ENCODE results near the gene TADA2B. TPM values are rescaled to one million over a fixed set of nuclear protein-coding genes. Genes with fewer than 3 reads are reported as not detected.
A peak's percentile ranks its signal among the peaks of the same experiment; 100 is the strongest.

The TADA2B gene
- total RNA-seq, 1 donor from 2014 or later: 12.5 TPM

DNA sequence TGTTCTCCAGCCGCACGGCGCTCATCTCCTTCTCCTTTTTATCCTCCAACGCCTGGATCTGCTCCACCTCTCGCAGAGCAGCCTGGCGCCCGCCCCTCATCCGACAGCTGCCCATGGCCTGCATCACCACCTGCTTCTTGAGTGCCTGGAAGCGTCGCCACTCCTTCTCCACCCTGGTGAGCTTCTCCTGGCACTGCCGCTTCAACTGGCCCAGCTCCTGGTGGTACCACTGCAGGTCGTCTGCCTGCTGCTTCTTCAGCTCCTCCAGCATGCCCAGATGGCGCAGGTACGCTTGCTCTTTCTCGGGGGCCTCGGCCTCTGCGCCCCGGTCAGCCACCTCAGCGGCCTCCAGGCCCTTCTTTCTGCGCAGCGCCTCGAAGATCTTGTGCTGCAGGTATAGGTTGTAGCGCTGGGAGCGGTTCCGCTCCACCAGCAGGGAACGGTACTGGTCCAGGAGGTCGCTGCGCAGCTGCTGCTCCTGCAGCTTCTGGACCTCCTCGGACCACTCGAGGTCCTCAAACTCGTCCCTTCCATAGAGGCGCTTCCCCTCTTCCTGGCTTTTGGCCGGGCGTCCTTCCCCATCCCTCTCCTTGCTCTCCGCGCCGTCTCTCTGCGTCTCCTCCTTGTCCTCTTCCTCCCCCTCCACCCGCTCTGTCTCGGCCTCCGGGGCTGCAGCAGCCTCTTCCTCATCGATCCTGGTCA is 1.2 kb upstream of the TADA2B start:
- peak; percentile 1 for ATAC-seq

DNA sequence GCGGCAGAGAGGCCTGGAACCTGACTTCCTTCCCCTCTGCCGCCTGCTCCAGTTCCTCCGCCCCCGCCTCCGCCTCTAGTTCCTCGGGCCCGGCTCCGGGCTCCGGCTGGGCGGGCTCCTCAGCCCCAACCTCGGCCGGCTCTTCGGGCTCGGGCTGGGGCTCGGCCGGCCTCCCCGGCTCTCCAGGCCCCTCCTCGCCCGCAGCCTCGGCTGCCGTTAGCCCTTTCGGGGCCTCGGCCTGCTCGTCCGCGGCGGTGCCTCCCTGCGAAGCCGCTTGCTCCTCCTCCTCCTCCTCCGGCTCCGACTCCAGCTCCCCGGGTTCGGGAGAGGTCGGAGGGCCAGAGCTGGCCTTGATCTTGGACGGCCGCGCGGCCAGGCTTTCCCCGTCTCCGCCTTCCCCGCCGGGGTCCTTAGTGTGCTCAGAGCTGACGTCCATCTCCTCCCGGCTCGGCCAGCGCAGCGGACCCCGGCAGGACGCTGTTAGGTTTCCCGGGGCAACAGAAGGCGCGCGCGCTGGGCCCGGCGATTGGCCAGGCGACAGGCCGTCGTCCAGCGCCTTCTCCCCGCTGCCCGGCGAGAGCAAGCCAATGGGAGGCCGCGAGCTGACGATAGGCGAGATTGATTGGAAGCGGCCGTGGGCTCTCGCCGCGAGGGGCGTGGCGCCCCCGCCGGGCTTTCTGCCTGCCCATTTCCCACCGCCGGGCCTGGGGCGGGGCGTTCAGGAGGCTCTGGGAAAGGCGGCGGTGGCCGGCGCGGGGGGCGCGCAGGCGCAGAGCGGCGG is 479 bp upstream of the TADA2B start:
- ATAC-seq: peak; percentile 93

DNA sequence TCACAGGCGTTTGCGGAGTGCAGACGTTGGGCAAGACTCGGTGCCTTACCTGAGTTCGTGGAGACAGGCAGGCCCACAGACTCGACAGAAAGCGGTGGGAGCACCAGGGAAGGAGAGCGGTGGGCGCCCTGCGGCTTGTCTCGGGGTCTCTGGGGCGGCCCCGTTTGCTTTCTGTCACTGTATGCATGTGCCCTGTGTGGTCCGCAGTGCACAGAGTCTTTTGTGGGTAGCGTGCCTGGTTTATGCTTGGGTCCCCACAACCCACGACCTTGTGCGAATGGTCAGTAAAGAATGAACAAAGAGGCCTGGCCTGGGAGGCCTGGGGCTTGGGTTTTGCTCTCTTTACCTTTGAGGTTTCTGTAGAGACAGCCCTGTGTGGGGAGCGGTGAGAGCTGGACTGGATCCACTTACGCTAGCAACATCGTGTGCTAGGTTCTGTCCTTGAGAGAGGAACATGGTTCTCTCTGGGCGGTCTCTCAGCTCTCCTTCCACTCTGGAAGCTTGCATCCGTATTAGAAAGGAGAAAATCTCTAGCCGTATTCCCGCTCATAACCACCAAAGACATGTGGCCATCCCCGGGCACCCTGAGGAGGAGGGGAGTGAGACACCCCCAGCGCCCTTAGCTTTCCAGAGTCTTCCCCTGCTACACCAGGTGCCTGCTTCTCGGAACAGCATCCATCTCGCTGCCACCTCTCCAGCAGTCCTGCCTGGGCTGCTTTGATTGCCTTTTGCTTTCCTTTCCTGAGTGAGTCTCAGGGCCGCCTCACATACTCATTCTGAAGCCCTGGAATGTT is 1.2 kb downstream of the TADA2B start:
- no peak for ATAC-seq

DNA sequence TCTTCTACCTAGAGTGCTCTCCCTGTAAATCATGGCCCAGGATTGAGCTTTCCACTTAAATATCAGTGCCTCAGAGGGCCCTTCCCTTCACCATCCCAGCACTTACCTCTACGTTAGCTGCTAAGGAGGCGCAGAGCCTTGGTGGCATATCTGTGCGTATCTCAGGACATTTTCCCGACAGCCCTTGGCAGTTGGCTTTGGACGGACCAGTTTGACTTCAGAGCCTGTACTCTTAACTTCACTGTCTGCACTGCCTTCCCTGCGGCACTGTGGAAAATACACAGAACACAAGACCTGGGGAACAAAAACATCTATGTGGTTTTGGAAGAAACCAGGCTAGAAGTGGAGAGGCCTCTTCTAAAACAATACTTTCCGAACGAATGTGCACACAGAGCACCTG is 2.4 kb downstream of the TADA2B start:
- no peak for ATAC-seq

DNA sequence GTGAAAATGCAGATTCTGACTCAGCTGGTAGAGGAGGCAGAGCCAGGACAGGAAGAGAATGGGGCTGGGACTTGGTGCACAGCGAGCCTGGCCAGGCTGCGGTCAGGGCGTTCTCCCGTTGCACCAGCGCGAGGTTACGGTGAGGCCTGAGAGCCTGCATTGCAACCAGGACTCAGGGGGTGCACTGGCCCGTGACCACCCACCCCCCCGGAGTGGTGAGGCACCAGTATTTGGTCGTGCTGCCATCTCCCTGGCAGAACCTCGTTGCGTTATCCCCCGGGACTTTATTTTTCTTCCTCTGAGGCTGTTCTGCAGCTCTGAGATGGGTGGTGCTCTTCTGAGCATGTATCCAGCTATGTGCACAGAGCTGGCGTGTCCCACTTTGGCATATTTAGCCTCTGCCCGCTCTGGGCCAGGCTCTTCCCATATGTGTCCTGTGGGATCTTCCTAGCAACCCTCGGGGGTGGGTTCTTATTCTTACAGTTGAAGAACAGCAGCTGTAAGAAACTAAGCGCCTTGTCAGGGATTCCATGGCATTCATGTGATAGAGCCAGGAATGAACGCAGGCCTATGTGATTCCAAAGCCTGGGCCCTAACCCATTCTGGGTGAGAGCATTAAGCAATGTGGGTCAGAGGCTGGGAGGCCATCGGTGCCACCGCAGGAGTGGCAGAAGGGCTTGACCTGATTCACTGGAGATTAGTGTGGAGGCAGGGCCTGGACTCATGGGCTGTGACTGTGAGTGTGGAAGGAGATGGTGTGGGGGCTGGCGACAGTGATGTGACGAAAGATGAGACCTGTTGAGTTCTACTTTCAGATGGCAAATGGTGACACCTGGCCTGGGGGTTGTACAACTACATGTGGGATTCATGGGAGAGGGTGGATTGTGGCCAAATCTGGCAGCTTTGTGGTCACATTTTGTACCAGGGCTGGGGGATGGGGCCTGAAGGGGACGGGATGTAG is 3.1 kb downstream of the TADA2B start:
- no peak for ATAC-seq

DNA sequence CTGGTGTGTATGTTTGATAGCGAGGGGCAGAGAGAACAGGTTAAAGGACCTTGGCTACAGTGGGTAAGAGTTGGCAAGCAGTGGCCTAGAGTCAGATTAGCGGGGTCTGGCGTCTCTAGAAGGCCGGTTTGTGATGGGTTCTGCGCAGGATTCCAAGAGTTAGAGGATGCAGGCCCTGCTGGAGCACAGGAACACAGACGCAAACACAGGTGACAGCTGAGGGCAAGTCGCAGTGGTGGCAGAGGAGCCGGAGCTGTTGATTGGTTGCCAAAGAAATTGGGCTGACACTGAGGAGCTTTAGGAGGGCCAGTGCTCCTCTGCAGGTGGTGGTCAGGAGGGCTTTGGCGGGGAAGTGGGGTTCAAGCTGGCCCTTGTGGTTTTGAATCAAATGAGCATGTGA is 3.8 kb downstream of the TADA2B start:
- ATAC-seq: no peak

DNA sequence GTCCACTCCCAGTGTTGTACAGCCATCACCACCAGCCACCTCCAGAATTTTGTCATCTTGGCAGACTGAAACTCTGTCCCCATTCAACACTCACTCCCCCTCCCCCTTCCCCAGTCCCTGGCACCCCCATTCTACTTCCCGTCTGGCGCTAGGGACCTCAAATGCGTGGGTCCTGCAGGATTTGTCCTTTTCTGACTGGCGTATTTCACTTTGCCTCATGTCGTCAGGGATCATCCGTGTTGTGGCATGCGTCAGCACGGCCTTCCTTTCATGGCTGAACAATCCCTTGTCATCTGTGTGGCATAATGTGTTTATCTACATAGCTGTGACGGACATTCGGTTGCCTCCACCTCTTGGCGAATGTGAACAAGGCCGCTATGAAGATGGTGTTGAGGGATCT is 5.5 kb downstream of the TADA2B start:
- no peak for ATAC-seq

DNA sequence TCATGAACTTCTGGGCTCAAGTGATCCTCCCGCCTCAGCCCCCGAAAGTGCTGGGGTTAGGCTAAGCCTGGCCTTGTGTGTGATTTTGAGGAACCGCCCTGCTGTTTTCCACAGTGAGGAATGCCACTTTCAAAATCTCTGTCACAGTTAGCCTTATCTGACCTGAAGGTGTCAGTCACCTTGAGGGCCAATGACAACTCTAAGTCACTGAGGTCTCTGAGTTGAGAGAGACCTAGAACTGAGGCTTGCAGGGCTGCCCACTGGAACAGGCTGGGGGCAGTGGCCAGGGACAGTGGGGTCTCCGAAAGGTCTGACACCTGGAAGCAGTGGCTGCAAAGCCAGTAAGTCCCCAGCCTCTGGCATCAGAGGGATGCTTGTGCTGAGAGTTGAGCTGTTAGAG is 6.1 kb downstream of the TADA2B start:
- no peak for ATAC-seq

DNA sequence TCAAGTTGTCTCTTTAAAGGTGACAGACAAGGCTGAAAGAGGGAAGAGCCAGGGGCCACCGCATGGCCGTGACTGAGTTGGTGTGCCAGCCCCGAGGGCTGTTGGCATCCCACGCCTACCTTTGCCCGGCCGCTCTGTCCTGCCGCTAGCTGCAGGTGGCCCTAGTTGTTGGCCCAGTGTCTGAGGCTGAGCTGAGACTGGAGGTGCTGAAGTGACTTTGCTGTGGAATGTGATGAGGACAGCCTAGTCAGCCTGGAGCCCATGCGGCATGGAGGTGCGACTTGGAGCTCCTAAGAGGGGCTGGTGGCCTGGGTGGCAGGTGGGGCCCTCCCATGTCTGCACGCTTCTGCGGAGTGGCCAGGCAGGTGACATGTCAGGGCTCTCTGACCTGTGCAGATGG is 6.6 kb downstream of the TADA2B start:
- no peak for ATAC-seq

DNA sequence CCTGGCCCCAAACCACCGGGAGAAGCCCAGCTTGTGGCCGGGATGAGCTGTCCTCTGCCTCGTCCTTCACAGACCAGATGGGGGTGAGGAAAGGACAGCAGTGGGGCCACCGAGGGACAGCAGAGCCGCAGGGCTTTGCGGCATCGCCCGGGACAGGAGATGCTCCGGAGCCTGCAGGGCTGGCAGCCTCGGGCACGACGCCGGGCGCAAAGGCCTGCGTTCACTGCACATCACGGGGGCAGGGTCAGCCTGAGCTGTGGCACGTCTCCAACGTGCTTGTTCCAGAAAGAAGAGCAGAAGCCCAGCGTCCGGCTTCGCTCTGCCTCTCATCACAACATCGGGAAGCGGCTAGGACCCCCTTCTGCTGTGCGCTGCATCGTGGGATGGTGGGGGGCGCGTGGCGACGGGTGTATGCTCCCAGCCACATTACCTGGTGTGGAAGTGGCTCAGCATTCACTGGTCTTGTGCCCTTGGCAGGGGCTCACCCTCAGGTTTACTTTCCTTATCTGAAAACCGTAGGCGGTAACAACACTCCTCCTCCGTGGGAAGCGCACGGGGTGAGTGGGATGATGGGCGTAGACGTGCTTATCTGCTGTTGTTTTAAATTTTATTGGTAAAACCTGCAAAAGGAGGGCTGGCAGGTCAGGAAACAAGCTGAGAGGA is 7.4 kb downstream of the TADA2B start:
- ATAC-seq: no peak

DNA sequence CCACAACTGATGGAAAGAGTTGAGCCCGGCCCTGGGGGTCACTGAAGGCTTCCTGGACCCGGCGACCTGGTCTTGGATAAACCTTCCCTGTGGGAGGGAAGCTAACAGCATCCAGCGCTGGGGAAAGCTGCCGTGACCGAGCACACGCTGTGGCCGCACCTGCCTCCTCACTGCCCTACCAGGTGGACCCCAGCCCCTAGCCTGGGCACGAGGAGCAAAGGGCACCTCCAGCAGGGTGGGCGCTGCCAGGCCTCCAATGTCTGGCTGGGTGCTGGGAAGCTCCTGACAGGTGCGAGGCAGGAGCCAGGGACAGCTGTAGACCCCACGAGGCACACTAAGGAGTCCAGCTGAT is 7.9 kb downstream of the TADA2B start:
- ATAC-seq: no peak

DNA sequence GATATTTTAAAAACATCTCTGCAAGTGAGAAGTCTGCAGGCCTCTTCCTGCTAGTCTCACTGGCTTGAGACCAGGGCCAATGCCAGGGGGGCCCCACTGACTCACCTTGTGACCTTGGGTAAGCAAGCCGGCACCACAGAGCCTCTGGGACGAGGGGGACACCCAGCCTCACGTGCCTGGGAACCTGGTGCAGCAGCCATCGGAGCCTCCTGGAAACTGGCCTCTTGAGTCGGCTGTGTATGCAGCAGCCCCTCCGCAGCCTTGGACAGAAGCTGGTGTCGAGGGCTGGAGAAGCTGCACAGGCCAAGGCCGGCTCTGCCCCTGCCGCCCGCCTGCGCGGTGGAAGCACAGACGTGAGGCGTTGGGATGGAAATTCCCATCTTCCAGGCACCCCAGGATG is 8.7 kb downstream of the TADA2B start:
- ATAC-seq: no peak

DNA sequence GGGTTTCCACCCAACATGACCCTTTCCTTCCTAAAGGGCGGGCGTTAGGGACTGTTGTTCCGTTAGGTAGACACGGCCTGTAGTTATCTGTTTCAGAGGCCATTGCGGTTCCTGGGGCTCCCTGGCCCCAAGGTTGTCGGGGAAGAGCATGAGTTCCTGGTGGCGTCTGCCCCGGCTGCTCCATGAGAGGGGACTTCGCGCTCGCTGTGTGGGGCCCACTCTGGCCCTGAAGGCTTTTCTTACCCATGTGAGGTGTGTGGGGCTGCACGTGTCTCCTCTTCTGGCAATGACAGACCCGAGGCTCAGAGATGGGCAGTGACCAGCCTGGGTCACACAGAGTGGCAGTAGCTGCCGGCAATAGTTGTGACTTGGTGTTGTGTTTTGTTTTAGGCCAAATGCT is 9.1 kb downstream of the TADA2B start:
- ATAC-seq: no peak

DNA sequence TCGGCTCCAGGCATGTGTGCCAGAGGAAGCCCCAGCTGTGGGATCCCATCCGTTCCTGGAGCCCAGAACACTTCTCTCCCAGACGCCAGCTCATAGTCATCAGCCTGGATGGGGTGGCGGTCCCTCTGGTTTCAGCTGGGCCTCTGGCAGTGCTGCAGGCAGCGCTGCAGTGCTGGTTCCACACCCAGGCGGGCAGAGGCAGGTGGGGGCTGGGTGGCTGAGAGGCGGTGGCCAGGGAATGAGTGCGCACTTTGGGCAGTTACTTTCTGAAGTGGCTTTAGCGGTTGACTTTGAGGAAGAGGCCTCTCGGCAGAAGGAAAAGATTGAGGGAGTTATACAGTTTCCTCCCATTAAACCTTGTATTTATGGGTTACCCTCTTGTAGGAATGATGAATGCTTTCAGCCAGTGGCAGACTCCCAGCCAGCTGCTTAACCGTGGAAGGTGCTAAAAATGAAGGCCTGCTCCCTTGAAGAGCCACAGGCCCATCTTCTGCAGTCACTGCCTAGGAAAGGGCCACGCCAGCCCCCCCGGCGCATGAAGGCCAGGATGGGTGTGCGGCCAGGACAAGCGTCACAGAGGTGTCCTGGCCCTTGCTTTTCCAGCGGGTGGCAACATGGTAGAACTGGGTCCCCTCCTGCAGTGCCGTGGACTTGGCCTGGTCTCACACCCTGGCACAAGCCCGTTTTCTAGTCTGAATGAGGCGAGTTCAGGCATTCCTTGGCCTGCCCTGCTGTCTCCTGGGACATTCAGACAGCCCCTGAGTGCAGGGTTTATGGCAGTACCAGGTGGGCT is 9.9 kb downstream of the TADA2B start:
- ATAC-seq: peak; percentile 44

DNA sequence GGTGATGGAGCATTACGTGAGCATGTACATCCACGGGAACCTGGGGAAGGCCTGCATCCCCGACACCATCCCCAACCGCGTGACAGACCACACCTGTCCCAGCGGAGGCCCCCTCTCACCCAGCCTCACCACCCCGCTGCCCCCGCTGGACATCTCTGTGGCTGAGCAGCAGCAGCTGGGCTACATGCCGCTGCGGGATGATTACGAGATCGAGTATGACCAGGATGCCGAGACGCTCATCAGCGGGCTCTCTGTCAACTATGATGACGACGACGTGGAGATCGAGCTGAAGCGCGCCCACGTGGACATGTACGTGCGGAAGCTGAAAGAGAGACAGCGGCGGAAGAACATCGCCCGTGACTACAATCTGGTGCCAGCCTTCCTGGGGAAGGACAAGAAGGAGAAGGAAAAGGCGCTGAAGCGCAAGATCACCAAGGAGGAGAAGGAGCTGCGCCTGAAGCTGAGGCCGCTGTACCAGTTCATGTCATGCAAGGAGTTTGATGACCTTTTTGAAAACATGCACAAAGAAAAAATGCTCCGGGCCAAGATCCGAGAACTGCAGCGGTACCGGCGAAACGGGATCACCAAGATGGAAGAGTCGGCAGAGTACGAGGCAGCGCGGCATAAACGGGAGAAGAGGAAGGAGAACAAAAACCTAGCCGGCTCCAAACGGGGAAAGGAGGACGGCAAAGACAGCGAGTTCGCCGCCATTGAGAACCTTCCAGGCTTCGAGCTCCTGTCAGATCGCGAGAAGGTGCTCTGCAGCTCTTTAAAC is 11.1 kb downstream of the TADA2B start:
- no peak for ATAC-seq

DNA sequence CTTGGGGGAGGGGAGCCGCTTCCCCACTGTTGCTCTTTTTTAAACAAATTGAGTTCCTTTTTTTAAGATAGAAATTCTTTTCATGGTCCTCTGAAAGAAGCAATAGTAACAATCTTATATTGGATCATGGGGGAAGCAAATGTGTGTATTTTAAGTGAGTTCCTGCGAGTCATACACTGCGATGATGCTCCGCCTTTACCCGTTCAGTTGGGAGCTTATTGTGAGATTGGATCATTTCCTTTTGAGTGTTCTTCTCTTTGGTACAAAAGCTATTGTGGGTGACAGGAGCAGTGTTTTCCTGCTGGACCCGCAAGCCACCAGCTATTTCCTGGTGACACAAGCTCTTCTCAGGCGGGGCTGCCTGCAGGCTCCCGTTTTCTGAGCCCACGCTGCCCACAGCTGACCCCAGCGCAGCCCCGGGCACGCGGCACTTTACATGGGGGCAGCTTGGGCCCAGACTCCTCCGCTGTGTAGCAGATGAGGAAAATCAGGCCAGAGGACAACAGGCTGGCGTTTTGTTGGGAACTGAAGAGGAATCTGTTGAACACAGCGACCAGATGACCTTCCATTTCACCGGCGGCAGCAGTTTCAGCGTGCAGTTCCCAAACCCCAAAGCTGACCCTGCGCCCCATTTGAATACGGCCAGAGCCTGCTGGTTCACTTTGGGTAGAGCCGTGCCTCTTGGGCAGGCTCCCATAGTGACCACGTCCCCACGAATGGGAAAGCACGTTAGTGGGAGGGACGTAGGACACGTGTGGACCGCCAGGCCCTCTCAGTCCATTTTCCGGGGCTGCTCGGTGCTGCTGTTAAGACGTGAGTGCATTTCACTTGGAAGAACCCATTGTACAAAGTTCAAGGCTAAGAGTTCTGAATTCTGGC is 12.2 kb downstream of the TADA2B start:
- no peak for ATAC-seq

DNA sequence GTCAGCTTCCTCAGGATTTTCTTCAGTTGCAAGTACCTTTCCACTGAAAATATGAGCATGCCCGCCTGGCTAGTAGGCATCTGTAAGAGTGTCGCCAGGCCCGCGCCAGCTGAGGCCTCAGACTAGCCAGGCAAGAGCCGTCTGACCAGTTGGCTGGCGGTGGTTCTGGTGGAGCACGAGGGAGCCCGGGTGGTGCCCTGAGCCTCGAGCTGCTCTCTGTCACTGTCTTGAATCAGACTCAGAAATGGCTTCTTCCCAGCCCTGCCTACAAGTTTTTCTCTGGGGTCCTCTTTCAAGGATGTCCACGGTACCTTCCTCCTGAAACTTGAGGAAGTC is 12.8 kb downstream of the TADA2B start:
- ATAC-seq: peak; percentile 24

DNA sequence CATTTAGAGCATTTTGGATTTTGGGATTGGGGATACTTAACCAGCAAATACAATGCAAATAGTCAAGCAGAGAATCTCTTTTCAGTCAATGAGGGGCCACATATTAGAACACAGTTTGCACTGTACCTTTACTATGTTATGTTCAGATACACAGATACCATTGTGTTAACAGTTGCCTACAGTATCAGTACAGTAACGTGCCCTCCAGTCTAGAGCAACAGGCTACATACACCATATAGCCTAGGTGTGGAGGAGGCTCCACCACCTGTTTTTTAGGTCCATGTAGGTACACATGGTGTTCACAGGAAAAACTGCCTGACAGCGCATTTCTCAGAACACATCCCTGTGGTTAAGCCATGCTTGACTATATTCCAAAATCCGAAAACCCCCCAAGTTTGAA is 15.6 kb downstream of the TADA2B start:
- no peak for ATAC-seq

DNA sequence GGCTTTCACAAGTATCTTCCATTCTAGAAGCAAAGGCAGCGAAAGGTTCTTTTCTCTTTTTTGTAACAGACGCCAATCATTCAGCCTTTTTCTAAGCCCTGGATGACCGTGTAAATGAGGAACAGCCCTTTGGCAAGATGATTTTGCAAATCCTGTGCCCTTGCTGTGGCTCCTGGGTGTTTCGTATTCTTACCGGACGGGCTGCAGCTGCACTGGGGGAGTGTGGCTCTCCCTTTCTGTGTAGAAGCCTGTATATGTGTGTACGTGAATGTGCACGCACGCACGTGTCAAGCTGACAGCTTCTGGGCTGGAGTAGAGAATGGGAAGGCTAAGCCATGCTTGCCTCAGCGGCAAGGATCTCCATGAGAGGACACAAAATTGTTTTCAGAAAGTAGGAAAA is 16.5 kb downstream of the TADA2B start:
- ATAC-seq: no peak

Measured in esophagus mucosa (tissue), 1 donor.